Esophagus squamous epithelium (tissue), 4 donors: Measurements from ENCODE around the gene HFE.

Experiments used
- POLR2A ChIP-seq, 4 donors: fragments of 450-650 bp; IDR thresholded peaks; one replicate each; pipeline ENCODE4 v1.6.1; 2017; ENCODE audit warnings: antibody characterized with exemption in 4 of 4, mild to moderate bottlenecking in 4 of 4, moderate library complexity in 3 of 4
- TF ChIP-seq, protein P1 (sequence below), 6 experiments: fragments of 450-650 bp in 4 of 6; fragments of 200-600 bp in 2 of 6; sonication (generic) in 2 of 6; IDR thresholded peaks; one replicate each; pipeline ENCODE4 v1.5.1; 2016 to 2019; ENCODE audit warnings: antibody characterized with exemption in 6 of 6, mild to moderate bottlenecking in 4 of 6, moderate library complexity in 4 of 6

DNA sequence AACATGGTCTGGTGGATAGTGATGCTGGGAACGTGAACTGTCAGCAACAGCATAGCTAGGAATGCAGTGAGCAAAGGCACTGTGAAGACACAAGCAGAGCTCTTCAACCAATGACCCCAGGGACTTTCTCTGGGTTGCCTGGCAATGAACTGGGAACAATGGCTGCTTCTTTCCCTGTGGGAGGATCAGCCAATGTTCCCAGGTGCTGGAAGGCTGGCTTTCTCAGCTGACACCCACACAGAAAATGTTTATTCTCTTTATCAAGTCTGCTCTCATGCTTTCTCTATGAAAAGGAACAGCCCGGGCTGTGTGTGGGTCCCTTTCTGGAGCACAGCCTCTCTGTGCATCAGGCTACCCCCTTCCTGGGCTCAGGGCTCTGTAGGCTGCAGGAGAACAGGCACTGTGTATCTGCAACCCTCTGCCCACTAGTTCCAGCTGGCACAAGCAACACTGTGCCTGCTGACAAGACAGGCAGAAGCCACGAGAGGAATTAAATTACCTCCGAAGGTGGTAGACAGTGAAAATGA lies 54.2 kb downstream of the HFE start:
- TF ChIP-seq, protein P1, sequence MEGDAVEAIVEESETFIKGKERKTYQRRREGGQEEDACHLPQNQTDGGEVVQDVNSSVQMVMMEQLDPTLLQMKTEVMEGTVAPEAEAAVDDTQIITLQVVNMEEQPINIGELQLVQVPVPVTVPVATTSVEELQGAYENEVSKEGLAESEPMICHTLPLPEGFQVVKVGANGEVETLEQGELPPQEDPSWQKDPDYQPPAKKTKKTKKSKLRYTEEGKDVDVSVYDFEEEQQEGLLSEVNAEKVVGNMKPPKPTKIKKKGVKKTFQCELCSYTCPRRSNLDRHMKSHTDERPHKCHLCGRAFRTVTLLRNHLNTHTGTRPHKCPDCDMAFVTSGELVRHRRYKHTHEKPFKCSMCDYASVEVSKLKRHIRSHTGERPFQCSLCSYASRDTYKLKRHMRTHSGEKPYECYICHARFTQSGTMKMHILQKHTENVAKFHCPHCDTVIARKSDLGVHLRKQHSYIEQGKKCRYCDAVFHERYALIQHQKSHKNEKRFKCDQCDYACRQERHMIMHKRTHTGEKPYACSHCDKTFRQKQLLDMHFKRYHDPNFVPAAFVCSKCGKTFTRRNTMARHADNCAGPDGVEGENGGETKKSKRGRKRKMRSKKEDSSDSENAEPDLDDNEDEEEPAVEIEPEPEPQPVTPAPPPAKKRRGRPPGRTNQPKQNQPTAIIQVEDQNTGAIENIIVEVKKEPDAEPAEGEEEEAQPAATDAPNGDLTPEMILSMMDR (IDR thresholded peaks at IDR 0.05) = no peak
- no peak for TF ChIP-seq POLR2A (IDR thresholded peaks at IDR 0.05)
